Activated CD8-positive, alpha-beta T cell treated with anti-CD3 and anti-CD28 coated beads for 36 hours (primary cell): ENCODE data around the gene ALG5. TPM values are rescaled to one million over a fixed set of nuclear protein-coding genes. Genes with fewer than 3 reads are reported as not detected.

Experiments
- ATAC-seq: fragments of 200-7000 bp; cut with Tn5 transposase; one replicate; pipeline ENCODE4 v1.10.0; 2021; ENCODE audit warnings: mild to moderate bottlenecking, moderate library complexity
- CTCF ChIA-PET: fragments of 350-600 bp; sonication (Branson Sonifier 250); formaldehyde crosslinking; loops from one replicate; lab custom pipeline; 2021; ENCODE audit warnings: antibody characterized with exemption; lab: Charles Lee
- POLR2A ChIA-PET: fragments of 350-600 bp; sonication (Branson Sonifier 250); formaldehyde crosslinking; loops from one replicate; lab custom pipeline; 2021; ENCODE audit warnings: antibody characterized with exemption; lab: Charles Lee
- DNase-seq: peaks from one replicate; pipeline ENCODE4 v3.0.0-alpha.2; 2020
- H3K27ac Mint-ChIP-seq: one replicate; pipeline ENCODE4 v1.8.0; 2021; ENCODE audit warnings: mild to moderate bottlenecking, mixed read lengths
- H3K27me3 Mint-ChIP-seq: one replicate; pipeline ENCODE4 v1.8.0; 2021; ENCODE audit warnings: mixed read lengths
- H3K36me3 Mint-ChIP-seq: one replicate; pipeline ENCODE4 v1.8.0; 2021; ENCODE audit warnings: low read depth, mixed read lengths
- H3K4me1 Mint-ChIP-seq: one replicate; pipeline ENCODE4 v1.8.0; 2021; ENCODE audit warnings: low read depth, mixed read lengths
- H3K4me3 Mint-ChIP-seq: one replicate; pipeline ENCODE4 v1.8.0; 2021; ENCODE audit warnings: mild to moderate bottlenecking, moderate library complexity, mixed read lengths
- H3K9me3 Mint-ChIP-seq: one replicate; pipeline ENCODE4 v1.8.0; 2021; ENCODE audit warnings: mixed read lengths
- CTCF ChIP-seq: fragments of 200-600 bp; IDR thresholded peaks from one replicate; pipeline ENCODE4 v1.8.0; 2022; ENCODE audit warnings: antibody characterized with exemption, mild to moderate bottlenecking
- intact Hi-C: fragments of 100-400 bp; cut with micrococcal nuclease; formaldehyde crosslinking; loops from one replicate; pipeline ENCODE4 v1.10.0; 2022
- total RNA-seq, 2 experiments: library from RNA; stranded (reverse); gene quantifications; one replicate each; pipeline ENCODE4 v1.2.3, GENCODE V29; 2021

ALG5 gene
- total RNA-seq, 2 experiments from 2014 or later = 25.5 to 26.8 TPM

- no peak for ATAC-seq
- no peak for TF ChIP-seq CTCF
- no peak overlapping the region for H3K27ac Mint-ChIP-seq
- POLR2A ChIA-PET = interaction anchor here (0.7 kb wide), 1 partner anchor 73 kb away, joined by 4 read pairs; the partner anchor contains the start of gene ALG5
- H3K4me3 Mint-ChIP-seq = no peak overlapping the region
- no peaks in the 10 kb centered on the region for H3K4me1 Mint-ChIP-seq
- no peak for DNase-seq
- intact Hi-C loops = no loop called here
- H3K27me3 Mint-ChIP-seq = peaks cover 28% of the 10 kb centered on the region
- no peaks in the 10 kb centered on the region for H3K36me3 Mint-ChIP-seq
- CTCF ChIA-PET = no interaction called here
- H3K9me3 Mint-ChIP-seq = peaks cover 5% of the 10 kb centered on the region
Observed at GRCh38 chr13:36925603-36926002, 73.5 kb downstream of the ALG5 start.

GRCh38 chr13:36924001-36924400, 75.1 kb downstream of the ALG5 start:
- H3K9me3 Mint-ChIP-seq = no peaks in the 10 kb centered on the region
- H3K36me3 Mint-ChIP-seq = no peaks in the 10 kb centered on the region
- ATAC-seq (no peak), DNase-seq (no peak)
- ChIA-PET POLR2A (no interaction called here), CTCF (no interaction called here)
- H3K27ac Mint-ChIP-seq = no peak overlapping the region
- peaks cover 36% of the 10 kb centered on the region for H3K27me3 Mint-ChIP-seq
- intact Hi-C loops = no loop called here
- no peak for TF ChIP-seq CTCF
- H3K4me1 Mint-ChIP-seq = peaks cover 4% of the 10 kb centered on the region
- no peak overlapping the region for H3K4me3 Mint-ChIP-seq

- H3K4me3 Mint-ChIP-seq = no peak overlapping the region
- TF ChIP-seq CTCF = no peak
- no peak overlapping the region for H3K27ac Mint-ChIP-seq
- CTCF ChIA-PET = no interaction called here
- H3K36me3 Mint-ChIP-seq = no peaks in the 10 kb centered on the region
- peaks cover 5% of the 10 kb centered on the region for H3K4me1 Mint-ChIP-seq
- H3K9me3 Mint-ChIP-seq = no peaks in the 10 kb centered on the region
- peaks cover 47% of the 10 kb centered on the region for H3K27me3 Mint-ChIP-seq
- ATAC-seq (no peak), DNase-seq (no peak)
- intact Hi-C loops = no loop called here
- POLR2A ChIA-PET = no interaction called here
Observed at GRCh38 chr13:36921631-36922301, 77.4 kb downstream of the ALG5 start.

- no peak for ATAC-seq
Observed at GRCh38 chr13:36920616-36921185, 78.4 kb downstream of the ALG5 start.

More at GRCh38 chr13:36920616-36921185, 78.4 kb downstream of the ALG5 start:
- Mint-ChIP-seq H3K27me3 (peaks cover 55% of the 10 kb centered on the region), H3K36me3 (no peaks in the 10 kb centered on the region), H3K4me3 (peak overlapping the region; percentile 57), H3K27ac (no peak overlapping the region), H3K9me3 (no peaks in the 10 kb centered on the region), H3K4me1 (peaks cover 5% of the 10 kb centered on the region)
- ChIA-PET CTCF (no interaction called here), POLR2A (no interaction called here)
- no peak for TF ChIP-seq CTCF
- intact Hi-C loops = no loop called here
- DNase-seq = no peak
